Activated CD4-positive, alpha-beta T cell treated with anti-CD3 and anti-CD28 coated beads, Interleukin-2, amount 50 U/mL, for 48 hours (primary cell): ENCODE measurements around the gene NETO1.

ENCODE experiments used
- DNase-seq, 2 experiments: peaks; one replicate each; pipeline ENCODE4 v3.0.0-alpha.2; 2020

The NETO1 gene

GRCh38 chr18:72840109-72840508 lies 27.7 kb downstream of the NETO1 start:
- no peak for DNase-seq

- no peak for DNase-seq
These were observed 33.1 kb downstream of the NETO1 start for GRCh38 chr18:72834731-72835130.

GRCh38 chr18:72833471-72833870 lies 34.3 kb downstream of the NETO1 start:
- no peak for DNase-seq

GRCh38 chr18:72830109-72830508 lies 37.7 kb downstream of the NETO1 start:
- peak; percentile 1 to 3 for DNase-seq

GRCh38 chr18:72828601-72829000 lies 39.2 kb downstream of the NETO1 start:
- DNase-seq, result no peak

GRCh38 chr18:72826736-72827135 lies 41.1 kb downstream of the NETO1 start:
- no peak for DNase-seq

- DNase-seq, result no peak
These were observed 44.4 kb downstream of the NETO1 start for GRCh38 chr18:72823345-72823744.

- no peak for DNase-seq
These were observed 45.6 kb downstream of the NETO1 start for GRCh38 chr18:72822202-72822601.

GRCh38 chr18:72820571-72820970 lies 47.2 kb downstream of the NETO1 start:
- no peak for DNase-seq

GRCh38 chr18:72819050-72819449 lies 48.7 kb downstream of the NETO1 start:
- no peak for DNase-seq

- DNase-seq, result no peak
These were observed 56.7 kb downstream of the NETO1 start for GRCh38 chr18:72811047-72811446.

GRCh38 chr18:72808680-72809079 lies 59.1 kb downstream of the NETO1 start:
- DNase-seq, result no peak

GRCh38 chr18:72799106-72799505 lies 68.7 kb downstream of the NETO1 start:
- DNase-seq, result no peak

- no peak for DNase-seq
These were observed 84.3 kb downstream of the NETO1 start for GRCh38 chr18:72783530-72783929.

- DNase-seq, result no peak
These were observed 92.9 kb downstream of the NETO1 start for GRCh38 chr18:72774914-72775313.

GRCh38 chr18:72772916-72773315 lies 94.9 kb downstream of the NETO1 start:
- DNase-seq, result no peak

- no peak for DNase-seq
These were observed 99.0 kb downstream of the NETO1 start for GRCh38 chr18:72768681-72769229.

- DNase-seq, result no peak
These were observed 105.2 kb downstream of the NETO1 start for GRCh38 chr18:72762515-72763122.

GRCh38 chr18:72752220-72752619 lies 115.6 kb downstream of the NETO1 start:
- DNase-seq, result no peak

- no peak for DNase-seq
These were observed 125.8 kb downstream of the NETO1 start for GRCh38 chr18:72742002-72742401.

- no peak for DNase-seq
These were observed 129.7 kb downstream of the NETO1 start for GRCh38 chr18:72738136-72738535.

- DNase-seq, result no peak
These were observed 140.0 kb downstream of the NETO1 start for GRCh38 chr18:72727776-72728175.

GRCh38 chr18:72727038-72727655 lies 140.6 kb downstream of the NETO1 start:
- DNase-seq, result no peak

GRCh38 chr18:72726201-72726600 lies 141.6 kb downstream of the NETO1 start:
- no peak for DNase-seq

GRCh38 chr18:72721330-72721729 lies 146.5 kb downstream of the NETO1 start:
- DNase-seq, result no peak
